ENCODE measurements around the gene ACBD3. TPM values are rescaled to one million over a fixed set of nuclear protein-coding genes. Genes with fewer than 3 reads are reported as not detected.

Gene ACBD3
- total and polyA plus RNA-seq, 8 donors, result 5.9 to 24.4 (median 17.3) TPM

GRCh38 chr1:226128487-226129075 is 58.0 kb downstream of the ACBD3 start:
- ATAC-seq, result no peak
- intact Hi-C loops (cut with DNase I), result loop anchor here in 1 of 3 donors (5.0 kb wide), 1 partner anchor 69 kb away; no protein-coding TSS in a partner anchor
- FAIRE-seq, result no peak
- no peak for TF ChIP-seq CTCF (IDR thresholded peaks at IDR 0.05)
- Histone ChIP-seq H3K4me1 (peaks cover 12 to 40% (median 20%) of the 10 kb centered on the region in 3 donors), H3K36me3 (no peaks in the 10 kb centered on the region), H3K4me3 (peak overlapping the region in 2 of 4 donors; percentile 4), H3K27ac (peak overlapping the region; percentile 17 to 90 (median 84)), H3K27me3 (no peaks in the 10 kb centered on the region), H3K9me3 (no peaks in the 10 kb centered on the region)
- DNase-seq, result peak in 2 of 6 donors; percentile 20 to 46
- WGBS, 2 donors, result 70 to 71% methylated on average over 8 of the region's 8 CpGs

GRCh38 chr1:226126824-226127569 is 59.5 kb downstream of the ACBD3 start:
- Histone ChIP-seq H3K36me3 (no peaks in the 10 kb centered on the region), H3K9me3 (no peaks in the 10 kb centered on the region), H3K27me3 (no peaks in the 10 kb centered on the region), H3K4me3 (peak overlapping the region in 1 of 4 donors; percentile 10), H3K4me1 (peaks cover 12 to 40% (median 16%) of the 10 kb centered on the region in 3 donors), H3K27ac (peak overlapping the region; percentile 34 to 90 (median 84))
- WGBS, 2 donors, result 52 to 59% methylated on average over 31 of the region's 31 CpGs
- FAIRE-seq (no peak), DNase-seq (peak in 2 of 6 donors; percentile 33 to 64), ATAC-seq (peak in 3 of 4 donors; percentile 1 to 19 (median 5))
- intact Hi-C loops (cut with DNase I), result loop anchor here in 1 of 3 donors (5.0 kb wide), 1 partner anchor 70 kb away; no protein-coding TSS in a partner anchor
- TF ChIP-seq CTCF (IDR thresholded peaks at IDR 0.05), result no peak

GRCh38 chr1:226125831-226126230 is 60.7 kb downstream of the ACBD3 start:
- no peak for TF ChIP-seq CTCF (IDR thresholded peaks at IDR 0.05)
- Histone ChIP-seq H3K4me1 (peaks cover 12 to 40% (median 16%) of the 10 kb centered on the region in 3 donors), H3K4me3 (no peak overlapping the region), H3K36me3 (no peaks in the 10 kb centered on the region), H3K9me3 (no peaks in the 10 kb centered on the region), H3K27ac (no peak overlapping the region), H3K27me3 (no peaks in the 10 kb centered on the region)
- peak in 1 of 6 donors; percentile 33 for DNase-seq
- WGBS, 2 donors, result 88 to 92% methylated on average over 10 of the region's 10 CpGs
- no peak for FAIRE-seq
- intact Hi-C loops (cut with DNase I), result loop anchor here in 2 of 3 donors (2.0 to 5.0 kb wide), 2 partner anchors 71 kb away; no protein-coding TSS in a partner anchor
- no peak for ATAC-seq

GRCh38 chr1:226125097-226125630 is 61.4 kb downstream of the ACBD3 start:
- TF ChIP-seq CTCF (IDR thresholded peaks at IDR 0.05), result peak; percentile 96 to 98 (median 98)

More at GRCh38 chr1:226125097-226125630, 61.4 kb downstream of the ACBD3 start:
- no peak overlapping the region for H3K27ac ChIP-seq
- DNase-seq (peak; percentile 81 to 99 (median 92)), ATAC-seq (peak; percentile 17 to 57 (median 41)), FAIRE-seq (no peak)
- intact Hi-C loops (cut with DNase I), result loop anchor here in 2 of 3 donors (2.0 to 5.0 kb wide), 2 partner anchors 72 kb away; no protein-coding TSS in a partner anchor
- H3K4me1 ChIP-seq, result peaks cover 12 to 40% (median 16%) of the 10 kb centered on the region in 3 donors
- no peaks in the 10 kb centered on the region for H3K9me3 ChIP-seq
- H3K27me3 ChIP-seq, result no peaks in the 10 kb centered on the region
- H3K4me3 ChIP-seq, result no peak overlapping the region
- WGBS, 2 donors, result 1 to 2% methylated on average over 12 of the region's 12 CpGs
- no peaks in the 10 kb centered on the region for H3K36me3 ChIP-seq

Data from pancreas (tissue), 10 donors.